Measurements from ENCODE around the gene LPP.
"Not testable (repeated sequence)": the region's sequence is repeated elsewhere in the genome, so short reads cannot be mapped to it uniquely, and the experiment has no call there.

Gene LPP

GRCh38 chr3:188415196-188415595 lies 261.2 kb downstream of the LPP start:
- no peak for DNase-seq

- DNase-seq = no peak
These were observed 262.1 kb downstream of the LPP start for GRCh38 chr3:188416041-188416440.

DNA sequence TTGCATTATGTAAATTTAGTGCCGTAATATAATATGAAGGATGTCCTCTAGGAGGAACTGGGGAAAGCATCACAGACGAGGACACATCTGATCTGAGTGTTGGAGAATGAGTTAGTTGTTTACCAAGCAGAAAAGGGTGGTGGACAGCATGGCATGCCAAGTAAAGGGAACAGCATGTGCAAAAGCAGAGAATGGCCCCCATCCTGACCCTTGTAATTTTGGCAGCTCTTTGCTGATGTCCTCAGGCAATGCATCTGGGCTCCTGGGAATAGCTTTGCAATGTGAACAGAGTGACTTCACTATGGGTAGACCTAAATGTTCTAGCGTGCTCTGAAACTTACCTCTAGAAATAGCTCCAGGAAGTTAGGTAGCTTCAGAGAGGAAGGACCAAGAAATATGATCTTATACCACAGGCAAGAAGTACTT lies 263.3 kb downstream of the LPP start:
- DNase-seq = no peak

DNA sequence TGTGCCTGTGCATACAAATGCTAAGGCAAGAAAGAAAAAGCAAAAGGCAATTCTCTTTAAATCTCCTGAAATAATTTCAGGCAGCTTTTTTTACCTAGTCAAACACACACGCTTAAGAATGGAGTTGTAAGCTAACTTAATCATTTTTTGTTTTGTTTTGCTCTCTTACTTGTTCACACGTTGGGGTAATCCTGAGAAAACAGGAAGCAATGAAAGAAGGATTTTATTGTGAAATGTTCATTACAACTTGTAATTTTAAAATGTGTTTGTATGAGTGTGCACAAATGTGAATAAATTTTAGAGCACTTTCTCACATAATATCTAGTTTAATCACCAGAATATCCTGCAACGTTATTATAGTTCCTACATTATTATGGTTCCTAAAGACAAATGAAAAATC lies 263.8 kb downstream of the LPP start:
- no peak for DNase-seq

GRCh38 chr3:188421151-188421821 lies 267.3 kb downstream of the LPP start:
- DNase-seq = no peak

DNA sequence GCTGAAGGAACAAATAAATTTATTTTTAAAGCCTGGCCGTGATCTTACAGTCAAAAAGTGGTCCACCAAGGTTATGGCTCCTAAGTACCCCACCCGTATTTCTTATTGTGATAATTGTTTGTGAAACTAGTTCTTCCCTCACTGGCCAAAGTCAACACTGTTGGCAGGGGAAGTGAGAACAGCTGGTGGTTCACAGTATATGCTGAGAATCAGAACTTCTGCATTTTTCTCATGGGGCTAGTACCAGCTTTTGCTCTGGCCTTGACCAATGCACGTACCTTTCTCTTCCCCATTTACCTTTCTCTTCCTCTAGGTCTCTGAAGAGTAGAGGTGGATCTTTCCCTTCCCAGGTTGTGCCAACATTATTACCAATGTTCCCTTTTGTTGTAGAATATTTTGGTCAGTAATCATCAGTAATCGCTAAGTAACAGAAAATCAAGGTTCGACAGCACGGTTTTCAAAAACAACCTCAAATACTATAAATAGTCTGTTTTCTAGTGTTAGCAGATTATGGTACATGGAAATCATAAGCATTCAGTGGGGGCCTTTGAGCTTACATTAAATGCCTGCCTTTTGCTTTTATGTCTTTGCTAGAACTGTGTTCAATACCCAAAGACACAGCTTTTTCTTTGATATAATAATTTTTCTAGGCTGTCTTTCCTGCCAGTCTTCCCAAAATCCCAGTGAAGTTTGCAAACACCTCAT lies 268.0 kb downstream of the LPP start:
- no peak for DNase-seq

DNA sequence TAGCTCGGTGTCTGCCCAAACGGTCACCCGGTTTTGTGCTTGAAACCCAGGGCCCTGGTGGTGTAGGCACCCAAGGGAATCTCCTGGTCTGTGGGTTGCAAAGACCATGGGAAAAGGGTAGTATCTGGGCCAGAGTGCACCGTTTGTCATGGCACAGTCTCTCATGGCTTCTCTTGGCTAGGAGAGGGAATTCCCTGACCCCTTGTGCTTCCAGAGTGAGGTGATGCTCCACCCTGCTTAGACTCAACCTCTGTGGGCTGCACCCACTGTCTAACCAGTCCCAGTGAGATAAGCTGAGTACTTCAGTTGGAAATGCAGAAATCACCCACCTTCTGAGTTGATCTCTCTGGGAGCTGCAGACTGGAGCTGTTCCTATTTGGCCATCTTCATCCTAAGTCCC lies 274.0 kb downstream of the LPP start:
- DNase-seq = not testable (repeated sequence)

- DNase-seq = no peak
These were observed 277.1 kb downstream of the LPP start for GRCh38 chr3:188431040-188431439.

GRCh38 chr3:188431553-188431952 lies 277.6 kb downstream of the LPP start:
- no peak for DNase-seq

- no peak for DNase-seq
These were observed 279.0 kb downstream of the LPP start for GRCh38 chr3:188432802-188433520.

GRCh38 chr3:188433521-188434150 lies 279.7 kb downstream of the LPP start:
- DNase-seq = no peak

- DNase-seq = no peak
These were observed 280.6 kb downstream of the LPP start for GRCh38 chr3:188434594-188434993.

DNA sequence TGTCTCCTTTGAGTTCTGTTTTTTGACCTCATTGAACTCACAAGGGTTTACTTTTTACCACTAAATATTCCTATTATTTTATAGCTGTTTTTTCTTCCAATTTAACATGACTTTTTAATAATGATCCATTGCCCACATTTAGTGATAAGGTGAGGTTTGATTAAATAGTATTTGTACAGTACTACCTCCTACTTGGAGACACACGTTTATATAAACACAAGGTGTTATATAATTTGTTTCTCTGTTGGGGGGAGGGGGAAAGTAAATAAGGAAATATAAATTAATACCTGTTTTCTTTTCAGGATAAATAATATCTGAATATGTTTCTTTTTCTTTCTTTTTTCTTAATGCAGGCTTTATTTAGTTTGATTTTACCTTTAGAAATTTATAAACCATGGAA lies 281.3 kb downstream of the LPP start:
- DNase-seq = no peak

DNA sequence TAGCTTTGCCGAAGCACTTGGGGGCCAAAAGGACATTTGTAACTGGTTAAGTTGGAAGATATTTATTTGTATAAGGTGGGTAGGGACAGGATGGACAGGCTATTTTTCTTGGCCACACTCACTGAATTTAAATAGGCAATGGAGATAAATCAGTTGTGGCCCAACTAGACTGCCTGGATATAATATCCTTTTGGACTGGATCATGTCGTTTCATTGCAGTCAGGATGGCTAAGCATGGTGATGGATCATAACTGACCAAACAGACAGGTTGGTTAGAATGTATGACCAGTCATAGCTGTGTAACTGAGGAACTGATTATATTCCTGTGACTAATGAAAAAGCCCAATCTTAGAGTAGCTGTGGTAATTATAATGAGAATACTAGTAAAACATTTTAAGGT lies 284.0 kb downstream of the LPP start:
- DNase-seq = no peak

GRCh38 chr3:188439080-188439479 lies 285.1 kb downstream of the LPP start:
- no peak for DNase-seq

GRCh38 chr3:188440340-188440972 lies 286.5 kb downstream of the LPP start:
- no peak for DNase-seq

DNA sequence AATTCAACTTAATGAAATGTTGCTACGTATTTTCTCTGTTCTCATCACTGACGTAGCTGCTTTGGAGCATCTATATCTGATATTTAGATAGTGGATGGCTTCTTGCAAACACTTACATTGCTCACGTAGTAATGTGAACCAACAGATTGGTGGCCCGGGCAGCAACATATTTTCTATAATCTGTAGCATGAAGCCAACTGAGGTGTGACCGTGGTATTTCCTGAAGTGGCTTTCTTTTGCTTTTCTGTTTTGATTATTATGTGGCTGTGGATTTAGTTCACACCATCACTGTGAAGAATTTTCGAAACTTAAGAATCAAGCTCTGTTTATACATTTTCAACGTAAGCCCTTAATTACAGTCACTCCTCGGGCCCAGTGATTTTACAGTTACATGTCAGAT lies 288.5 kb downstream of the LPP start:
- DNase-seq = no peak

DNA sequence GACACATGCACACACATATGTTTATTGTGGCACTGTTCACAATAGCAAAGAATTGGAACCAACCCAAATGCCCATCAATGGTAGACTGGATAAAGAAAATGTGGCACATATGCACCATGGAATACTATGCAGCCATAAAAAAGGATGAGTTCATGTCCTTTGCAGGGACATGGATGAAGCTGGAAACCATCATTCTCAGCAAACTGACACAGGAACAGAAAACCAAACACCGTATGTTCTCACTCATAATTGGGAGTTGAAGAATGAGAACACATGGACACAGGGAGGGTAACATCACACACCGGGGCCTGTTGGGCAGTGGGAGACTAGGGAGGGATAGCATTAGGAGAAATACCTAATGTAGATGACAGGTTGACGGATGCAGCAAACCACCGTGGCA lies 291.2 kb downstream of the LPP start:
- DNase-seq = not testable (repeated sequence)

GRCh38 chr3:188446014-188446413 lies 292.1 kb downstream of the LPP start:
- DNase-seq = no peak

DNA sequence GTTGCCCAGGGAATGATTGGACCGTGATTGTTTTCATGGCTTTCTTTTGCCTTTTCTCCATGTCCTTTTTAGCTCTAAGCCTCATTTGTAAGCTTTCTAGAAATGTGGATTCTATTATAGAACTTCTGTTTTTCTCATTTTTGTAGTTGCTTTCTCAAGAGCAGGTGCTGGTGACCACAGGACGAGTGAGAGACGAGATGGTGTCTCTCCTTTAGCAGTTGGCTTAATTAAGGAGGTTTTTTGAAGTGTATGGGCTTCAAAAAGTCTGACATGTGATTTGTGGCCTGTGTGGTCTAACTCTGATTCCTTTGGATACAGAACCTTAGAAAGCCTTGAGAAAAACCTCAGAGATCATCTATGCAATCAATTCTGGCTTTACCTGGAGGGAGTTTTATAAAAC lies 292.8 kb downstream of the LPP start:
- DNase-seq = no peak

GRCh38 chr3:188448813-188449212 lies 294.9 kb downstream of the LPP start:
- DNase-seq = no peak

- DNase-seq = no peak
These were observed 295.5 kb downstream of the LPP start for GRCh38 chr3:188449421-188449820.

- no peak for DNase-seq
These were observed 298.3 kb downstream of the LPP start for GRCh38 chr3:188452158-188452772.
